ENCODE data around the gene DCAF4.

DCAF4 gene

DNA sequence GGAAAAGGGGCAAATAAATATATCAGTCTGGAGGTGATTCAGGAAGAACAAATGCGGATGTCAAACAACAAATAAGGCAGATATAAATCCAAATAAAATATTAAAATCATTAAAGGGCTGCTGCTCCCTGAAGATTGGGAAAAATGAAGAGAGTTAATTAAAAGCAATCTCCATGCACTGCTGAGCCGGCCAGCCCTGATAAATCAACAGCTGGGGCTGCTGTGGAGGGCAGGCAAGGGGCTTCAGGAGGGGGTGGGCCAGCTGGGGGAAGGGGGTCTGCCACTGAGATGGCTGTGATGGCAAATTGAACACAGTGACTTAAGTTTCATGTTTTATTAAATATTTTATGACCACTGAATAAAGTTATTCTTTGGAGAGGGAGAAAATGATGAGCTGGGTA is 44.7 kb upstream of the DCAF4 start:
- TF ChIP-seq, protein P1, sequence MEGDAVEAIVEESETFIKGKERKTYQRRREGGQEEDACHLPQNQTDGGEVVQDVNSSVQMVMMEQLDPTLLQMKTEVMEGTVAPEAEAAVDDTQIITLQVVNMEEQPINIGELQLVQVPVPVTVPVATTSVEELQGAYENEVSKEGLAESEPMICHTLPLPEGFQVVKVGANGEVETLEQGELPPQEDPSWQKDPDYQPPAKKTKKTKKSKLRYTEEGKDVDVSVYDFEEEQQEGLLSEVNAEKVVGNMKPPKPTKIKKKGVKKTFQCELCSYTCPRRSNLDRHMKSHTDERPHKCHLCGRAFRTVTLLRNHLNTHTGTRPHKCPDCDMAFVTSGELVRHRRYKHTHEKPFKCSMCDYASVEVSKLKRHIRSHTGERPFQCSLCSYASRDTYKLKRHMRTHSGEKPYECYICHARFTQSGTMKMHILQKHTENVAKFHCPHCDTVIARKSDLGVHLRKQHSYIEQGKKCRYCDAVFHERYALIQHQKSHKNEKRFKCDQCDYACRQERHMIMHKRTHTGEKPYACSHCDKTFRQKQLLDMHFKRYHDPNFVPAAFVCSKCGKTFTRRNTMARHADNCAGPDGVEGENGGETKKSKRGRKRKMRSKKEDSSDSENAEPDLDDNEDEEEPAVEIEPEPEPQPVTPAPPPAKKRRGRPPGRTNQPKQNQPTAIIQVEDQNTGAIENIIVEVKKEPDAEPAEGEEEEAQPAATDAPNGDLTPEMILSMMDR (IDR thresholded peaks at IDR 0.05; ENCODE audit: low read depth, low read length): no peak
- no peak overlapping the region for H3K4me3 ChIP-seq (ENCODE audit: low read depth, low read length)
- in situ Hi-C loops (cut with HindIII; ENCODE audit: low sequenced_read_pairs): no loop called here
- DNase-seq (ENCODE audit: low read depth, low spot score): no peak

DNA sequence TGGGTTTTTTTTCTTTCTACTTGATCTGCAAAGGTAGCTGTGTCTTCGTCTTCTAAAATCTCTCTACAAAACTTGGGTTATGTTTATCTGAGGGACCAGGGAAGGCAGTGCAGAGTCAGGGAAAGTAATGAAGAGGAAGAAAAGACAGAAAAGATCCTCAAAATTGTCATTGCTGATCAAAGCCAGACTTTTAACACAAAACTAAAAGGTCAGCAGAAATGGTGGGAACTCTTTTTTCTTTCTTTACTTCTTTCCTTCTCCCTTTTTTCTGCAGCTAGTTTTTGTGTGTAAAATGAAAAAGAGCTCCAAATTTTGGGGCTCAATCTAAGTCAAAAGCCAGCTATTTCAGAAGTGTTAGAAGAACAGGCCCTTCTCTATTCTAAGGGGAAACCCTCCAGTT is 44.2 kb upstream of the DCAF4 start:
- no peak for DNase-seq (ENCODE audit: low read depth, low spot score)
- in situ Hi-C loops (cut with HindIII; ENCODE audit: low sequenced_read_pairs): no loop called here
- TF ChIP-seq, protein P1 (IDR thresholded peaks at IDR 0.05; ENCODE audit: low read depth, low read length): no peak
- no peak overlapping the region for H3K4me3 ChIP-seq (ENCODE audit: low read depth, low read length)

DNA sequence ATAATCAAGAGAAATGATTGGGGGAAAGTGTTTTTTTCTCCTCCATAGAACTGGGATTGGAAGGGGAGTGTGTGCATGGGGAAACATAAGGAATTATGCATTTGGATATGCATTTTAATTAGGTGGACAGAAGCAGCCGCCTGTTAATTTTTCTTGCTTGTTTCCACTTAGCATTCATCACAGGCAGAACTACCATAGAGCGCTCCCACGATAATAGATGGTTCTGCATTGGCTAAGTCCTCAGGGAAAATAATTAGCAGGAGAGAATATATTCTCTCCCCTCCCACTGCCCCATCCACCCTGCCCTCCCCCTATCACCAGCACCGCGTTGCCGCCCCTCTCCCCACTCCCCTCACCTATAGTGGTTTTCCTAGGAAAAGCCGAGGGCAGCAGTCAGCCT is 43.8 kb upstream of the DCAF4 start:
- in situ Hi-C loops (cut with HindIII; ENCODE audit: low sequenced_read_pairs): no loop called here
- TF ChIP-seq, protein P1 (IDR thresholded peaks at IDR 0.05; ENCODE audit: low read depth, low read length): no peak
- H3K4me3 ChIP-seq (ENCODE audit: low read depth, low read length): no peak overlapping the region
- DNase-seq (ENCODE audit: low read depth, low spot score): no peak

DNA sequence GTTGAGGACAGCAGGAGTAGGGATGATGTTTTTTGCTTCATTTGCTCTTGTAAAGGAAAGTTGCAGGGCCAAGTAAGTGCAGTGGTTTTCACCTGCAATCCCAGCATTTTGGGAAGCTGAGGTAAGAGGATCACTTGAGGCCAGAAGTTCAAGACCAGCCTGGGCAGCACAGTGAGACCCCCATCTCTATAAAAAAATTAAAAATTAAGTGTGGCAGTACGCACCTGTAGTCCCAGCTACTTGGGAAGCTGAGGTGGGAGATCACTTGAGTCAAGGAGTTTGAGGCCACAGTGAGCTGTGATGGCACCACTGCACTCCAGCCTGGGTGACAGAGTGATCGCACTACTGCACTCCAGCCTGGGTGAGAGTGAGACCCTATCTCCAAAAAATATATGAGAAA is 43.2 kb upstream of the DCAF4 start:
- in situ Hi-C loops (cut with HindIII; ENCODE audit: low sequenced_read_pairs): no loop called here
- TF ChIP-seq, protein P1 (IDR thresholded peaks at IDR 0.05; ENCODE audit: low read depth, low read length): no peak
- no peak for DNase-seq (ENCODE audit: low read depth, low spot score)
- H3K4me3 ChIP-seq (ENCODE audit: low read depth, low read length): no peak overlapping the region

DNA sequence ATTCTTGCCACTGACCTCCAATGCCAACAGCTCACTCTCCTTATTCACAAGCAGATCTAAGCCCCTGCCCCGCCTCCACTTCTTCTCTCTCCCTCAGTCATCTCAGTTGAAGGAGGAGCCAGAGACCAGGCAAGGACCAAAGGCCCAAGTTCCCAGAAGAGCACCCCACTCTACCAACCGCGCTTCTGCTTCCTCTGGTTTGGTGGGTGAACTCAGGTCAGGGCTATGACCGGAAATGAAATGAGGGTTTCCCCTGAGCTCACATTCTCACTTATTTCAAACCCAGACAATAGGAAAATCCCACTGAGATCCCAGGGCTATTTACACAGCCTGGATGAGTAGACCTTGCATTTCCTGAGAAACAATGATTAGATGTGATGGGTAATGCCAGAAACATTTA is 42.3 kb upstream of the DCAF4 start:
- H3K4me3 ChIP-seq (ENCODE audit: low read depth, low read length): no peak overlapping the region
- in situ Hi-C loops (cut with HindIII; ENCODE audit: low sequenced_read_pairs): no loop called here
- peak; percentile 40 for DNase-seq (ENCODE audit: low read depth, low spot score)
- TF ChIP-seq, protein P1 (IDR thresholded peaks at IDR 0.05; ENCODE audit: low read depth, low read length): no peak

DNA sequence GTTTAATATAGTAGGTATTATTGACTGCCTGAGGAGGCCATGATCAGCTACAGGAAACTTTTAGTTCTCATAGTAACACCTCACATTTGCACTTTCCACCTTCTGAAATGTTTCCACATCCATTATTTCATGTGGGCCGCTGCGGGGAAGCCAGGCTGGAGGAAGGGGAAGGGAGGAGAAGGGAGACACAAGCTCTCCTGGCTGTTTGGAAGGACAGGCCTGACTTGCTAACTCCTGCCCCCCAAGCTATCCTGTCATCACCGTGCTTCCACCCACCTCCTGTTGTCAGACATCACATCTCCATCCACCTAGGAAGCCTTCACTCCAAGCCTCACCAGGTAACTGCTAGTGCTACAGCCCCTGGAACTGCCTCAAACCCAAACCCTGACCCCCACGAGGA is 41.9 kb upstream of the DCAF4 start:
- DNase-seq (ENCODE audit: low read depth, low spot score): no peak
- TF ChIP-seq, protein P1 (IDR thresholded peaks at IDR 0.05; ENCODE audit: low read depth, low read length): no peak
- in situ Hi-C loops (cut with HindIII; ENCODE audit: low sequenced_read_pairs): no loop called here
- H3K4me3 ChIP-seq (ENCODE audit: low read depth, low read length): no peak overlapping the region

DNA sequence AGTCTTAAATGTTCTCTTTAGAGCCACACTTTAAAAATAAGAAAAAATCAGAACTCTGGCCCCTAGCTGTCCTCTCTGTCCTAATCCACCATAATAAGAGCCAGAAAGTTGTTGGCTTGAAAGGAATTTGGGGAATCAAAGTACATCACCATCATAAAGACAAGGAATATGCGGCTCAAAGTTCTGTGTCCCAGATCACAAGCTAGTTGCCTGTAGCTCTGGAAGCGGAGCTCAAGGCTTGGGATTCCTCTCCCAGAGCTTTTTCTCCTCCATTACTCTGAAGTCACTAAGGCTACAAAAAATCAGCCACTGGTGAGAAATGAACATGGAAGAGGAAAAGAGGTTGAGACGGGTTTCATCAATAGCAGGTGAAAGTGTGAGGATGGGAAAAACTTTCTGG is 38.8 kb upstream of the DCAF4 start:
- no peak for DNase-seq (ENCODE audit: low read depth, low spot score)
- in situ Hi-C loops (cut with HindIII; ENCODE audit: low sequenced_read_pairs): no loop called here
- H3K4me3 ChIP-seq (ENCODE audit: low read depth, low read length): no peak overlapping the region
- TF ChIP-seq, protein P1 (IDR thresholded peaks at IDR 0.05; ENCODE audit: low read depth, low read length): no peak
